ENCODE data around the gene TERT.
"Not testable (repeated sequence)": the region's sequence is repeated elsewhere in the genome, so short reads cannot be mapped to it uniquely, and the experiment has no call there.

GRCh38 chr5:1282993-1283728, 11.7 kb downstream of the TERT start:
- TF ChIP-seq POLR2A, CTCF, POLR2AphosphoS5 (IDR thresholded peaks at IDR 0.05): not testable (repeated sequence)

Measured in prostate gland (tissue), 2 donors.